ENCODE measurements around the gene S100P.
"Not testable (repeated sequence)": the region's sequence is repeated elsewhere in the genome, so short reads cannot be mapped to it uniquely, and the experiment has no call there.

Gene S100P

GRCh38 chr4:6724421-6725111, 30.9 kb downstream of the S100P start:
- no peak for DNase-seq (ENCODE audit: low spot score)

- not testable (repeated sequence) for DNase-seq (ENCODE audit: low spot score)
These were observed 31.8 kb downstream of the S100P start for GRCh38 chr4:6725427-6725961.

GRCh38 chr4:6727081-6727942, 33.6 kb downstream of the S100P start:
- no peak for DNase-seq (ENCODE audit: low spot score)

GRCh38 chr4:6727943-6728250, 34.2 kb downstream of the S100P start:
- no peak for DNase-seq (ENCODE audit: low spot score)

GRCh38 chr4:6728320-6729029, 34.8 kb downstream of the S100P start:
- DNase-seq (ENCODE audit: low spot score), result no peak

GRCh38 chr4:6730603-6731317, 37.1 kb downstream of the S100P start:
- DNase-seq (ENCODE audit: low spot score), result no peak

- DNase-seq (ENCODE audit: low spot score), result no peak
These were observed 37.6 kb downstream of the S100P start for GRCh38 chr4:6731318-6731675.

- DNase-seq (ENCODE audit: low spot score), result no peak
These were observed 38.1 kb downstream of the S100P start for GRCh38 chr4:6731780-6732179.

GRCh38 chr4:6732441-6733357, 39.0 kb downstream of the S100P start:
- no peak for DNase-seq (ENCODE audit: low spot score)

- DNase-seq (ENCODE audit: low spot score), result no peak
These were observed 39.9 kb downstream of the S100P start for GRCh38 chr4:6733358-6734164.

GRCh38 chr4:6734165-6734786, 40.6 kb downstream of the S100P start:
- DNase-seq (ENCODE audit: low spot score), result no peak

GRCh38 chr4:6739920-6740319, 46.2 kb downstream of the S100P start:
- no peak for DNase-seq (ENCODE audit: low spot score)

GRCh38 chr4:6740347-6740746, 46.7 kb downstream of the S100P start:
- DNase-seq (ENCODE audit: low spot score), result no peak

- DNase-seq (ENCODE audit: low spot score), result no peak
These were observed 48.8 kb downstream of the S100P start for GRCh38 chr4:6742507-6742906.

GRCh38 chr4:6742989-6743388, 49.3 kb downstream of the S100P start:
- DNase-seq (ENCODE audit: low spot score), result no peak
